ENCODE measurements around the gene ARL2. TPM values are rescaled to one million over a fixed set of nuclear protein-coding genes. Genes with fewer than 3 reads are reported as not detected.

The ARL2 gene
- total RNA-seq, 1 donor from 2014 or later: 66.4 TPM

DNA sequence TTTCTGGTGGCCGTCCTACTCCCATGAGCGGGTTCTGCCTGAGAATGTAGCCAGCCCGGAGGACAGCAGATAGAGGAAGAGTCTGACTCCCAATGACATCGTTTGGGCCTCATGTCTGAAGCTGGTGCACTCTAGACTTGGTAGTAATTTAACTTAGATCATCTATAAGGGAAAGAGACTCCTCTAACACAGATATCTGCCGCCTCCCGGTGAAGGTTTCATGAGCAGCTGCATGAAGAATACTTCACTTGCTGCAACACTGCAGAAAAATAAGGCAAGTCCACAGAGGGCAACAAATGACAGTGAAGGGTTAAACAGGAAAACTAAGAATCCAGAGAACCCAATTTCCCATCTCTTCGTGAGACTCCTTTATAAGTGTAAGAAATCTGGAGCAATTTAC lies 5.9 kb upstream of the ARL2 start:
- Mint-ChIP-seq H3K36me3 (ENCODE audit: low read depth, unreplicated experiment) (no peaks in the 10 kb centered on the region), H3K27me3 (ENCODE audit: unreplicated experiment) (peaks cover 6% of the 10 kb centered on the region), H3K27ac (ENCODE audit: unreplicated experiment) (no peak overlapping the region), H3K4me3 (ENCODE audit: unreplicated experiment) (no peak overlapping the region), H3K4me1 (ENCODE audit: unreplicated experiment) (peaks cover 3% of the 10 kb centered on the region), H3K9me3 (ENCODE audit: unreplicated experiment) (no peaks in the 10 kb centered on the region)
- TF ChIP-seq, protein P1, sequence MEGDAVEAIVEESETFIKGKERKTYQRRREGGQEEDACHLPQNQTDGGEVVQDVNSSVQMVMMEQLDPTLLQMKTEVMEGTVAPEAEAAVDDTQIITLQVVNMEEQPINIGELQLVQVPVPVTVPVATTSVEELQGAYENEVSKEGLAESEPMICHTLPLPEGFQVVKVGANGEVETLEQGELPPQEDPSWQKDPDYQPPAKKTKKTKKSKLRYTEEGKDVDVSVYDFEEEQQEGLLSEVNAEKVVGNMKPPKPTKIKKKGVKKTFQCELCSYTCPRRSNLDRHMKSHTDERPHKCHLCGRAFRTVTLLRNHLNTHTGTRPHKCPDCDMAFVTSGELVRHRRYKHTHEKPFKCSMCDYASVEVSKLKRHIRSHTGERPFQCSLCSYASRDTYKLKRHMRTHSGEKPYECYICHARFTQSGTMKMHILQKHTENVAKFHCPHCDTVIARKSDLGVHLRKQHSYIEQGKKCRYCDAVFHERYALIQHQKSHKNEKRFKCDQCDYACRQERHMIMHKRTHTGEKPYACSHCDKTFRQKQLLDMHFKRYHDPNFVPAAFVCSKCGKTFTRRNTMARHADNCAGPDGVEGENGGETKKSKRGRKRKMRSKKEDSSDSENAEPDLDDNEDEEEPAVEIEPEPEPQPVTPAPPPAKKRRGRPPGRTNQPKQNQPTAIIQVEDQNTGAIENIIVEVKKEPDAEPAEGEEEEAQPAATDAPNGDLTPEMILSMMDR (IDR thresholded peaks at IDR 0.05; ENCODE audit: unreplicated experiment): no peak
- no peak for DNase-seq (ENCODE audit: low spot score)

DNA sequence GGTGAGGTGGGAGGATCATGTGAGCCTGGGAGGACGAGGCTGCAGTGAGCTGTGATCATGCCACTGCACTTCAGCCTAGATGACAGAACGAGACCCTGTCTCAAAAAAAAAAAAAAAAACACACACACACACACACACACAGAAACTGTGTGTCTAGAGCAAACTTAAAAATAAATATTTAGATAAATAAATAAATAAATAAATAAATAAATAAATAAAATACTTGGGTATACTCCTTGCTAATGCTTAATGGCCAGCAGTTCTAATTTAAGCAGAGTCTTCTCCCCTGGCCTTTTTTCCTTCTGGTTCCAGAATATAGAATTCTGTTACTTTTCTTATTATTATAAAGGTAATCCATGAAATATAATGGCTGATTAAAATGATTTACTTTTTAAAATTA lies 5.1 kb upstream of the ARL2 start:
- Mint-ChIP-seq H3K9me3 (ENCODE audit: unreplicated experiment) (no peaks in the 10 kb centered on the region), H3K4me1 (ENCODE audit: unreplicated experiment) (peaks cover 7% of the 10 kb centered on the region), H3K36me3 (ENCODE audit: low read depth, unreplicated experiment) (no peaks in the 10 kb centered on the region), H3K27me3 (ENCODE audit: unreplicated experiment) (peaks cover 6% of the 10 kb centered on the region), H3K4me3 (ENCODE audit: unreplicated experiment) (no peak overlapping the region), H3K27ac (ENCODE audit: unreplicated experiment) (no peak overlapping the region)
- no peak for DNase-seq (ENCODE audit: low spot score)
- TF ChIP-seq, protein P1 (IDR thresholded peaks at IDR 0.05; ENCODE audit: unreplicated experiment): no peak

DNA sequence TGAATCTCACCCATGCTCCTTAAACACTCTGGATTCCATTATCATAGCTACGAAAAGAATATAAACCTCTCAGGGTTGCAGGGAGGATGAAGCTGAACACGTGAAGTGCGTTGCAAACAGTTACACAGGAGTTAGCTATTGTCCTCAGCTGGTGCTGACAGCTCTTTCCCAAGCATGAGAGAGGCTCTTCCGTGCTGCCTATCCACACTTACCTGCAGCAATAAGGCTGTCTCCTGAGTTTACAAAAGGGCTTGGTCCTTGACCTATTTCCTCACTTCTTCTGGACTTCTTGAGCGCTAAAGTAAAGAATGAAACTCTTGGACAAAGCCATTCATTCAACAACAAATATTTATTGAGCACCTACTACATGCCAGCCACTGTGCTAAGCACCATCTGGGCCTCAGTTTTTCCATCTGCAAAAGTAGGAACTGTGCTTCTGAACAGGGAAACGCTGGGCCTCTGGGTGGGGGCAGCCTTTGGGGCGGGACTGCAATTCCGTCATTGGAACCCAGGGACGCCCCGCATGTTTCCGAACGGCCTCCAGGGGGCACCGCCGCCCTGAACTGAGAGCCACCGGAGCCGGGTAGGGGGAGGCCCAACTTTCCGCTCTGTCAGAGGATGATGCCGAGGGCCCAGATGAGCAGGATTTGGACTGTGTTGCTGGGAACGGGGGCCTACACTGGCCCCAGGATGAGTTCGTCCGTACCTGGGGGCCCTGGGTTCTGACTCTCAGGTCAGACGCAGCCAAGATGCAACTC lies 651 bp upstream of the ARL2 start:
- H3K9me3 Mint-ChIP-seq (ENCODE audit: unreplicated experiment): no peaks in the 10 kb centered on the region
- H3K36me3 Mint-ChIP-seq (ENCODE audit: low read depth, unreplicated experiment): peaks cover 8% of the 10 kb centered on the region
- peak overlapping the region; percentile 91 for H3K27ac Mint-ChIP-seq (ENCODE audit: unreplicated experiment)
- peaks cover 2% of the 10 kb centered on the region for H3K27me3 Mint-ChIP-seq (ENCODE audit: unreplicated experiment)
- TF ChIP-seq, protein P1 (IDR thresholded peaks at IDR 0.05; ENCODE audit: unreplicated experiment): no peak
- peak; percentile 93 for DNase-seq (ENCODE audit: low spot score)
- peaks cover 13% of the 10 kb centered on the region for H3K4me1 Mint-ChIP-seq (ENCODE audit: unreplicated experiment)
- peak overlapping the region; percentile 90 for H3K4me3 Mint-ChIP-seq (ENCODE audit: unreplicated experiment)

DNA sequence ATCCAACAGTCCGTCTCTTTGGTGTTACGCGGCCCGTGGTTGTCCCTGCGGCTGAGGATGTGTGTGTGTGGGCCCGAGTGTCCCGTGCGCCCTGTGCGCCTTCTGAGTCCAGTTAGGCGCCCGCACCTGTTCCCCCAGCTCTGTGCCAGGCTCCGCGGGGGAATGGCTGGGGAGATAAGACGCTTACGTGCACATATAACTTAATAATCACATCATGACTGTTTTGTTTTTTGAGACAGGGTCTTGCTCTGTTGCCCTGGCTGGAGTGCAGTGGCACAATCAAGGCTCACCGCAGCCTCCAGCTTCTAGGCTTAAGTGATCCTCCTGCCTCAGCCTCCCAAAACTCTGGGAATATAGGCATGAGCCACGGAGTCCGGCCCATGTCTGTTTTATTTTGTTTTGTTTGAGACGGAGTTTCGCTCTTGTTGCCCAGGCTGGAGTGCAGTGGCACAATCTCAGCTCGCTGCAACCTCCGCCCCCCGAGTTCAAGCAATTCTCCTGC lies 817 bp downstream of the ARL2 start:
- DNase-seq (ENCODE audit: low spot score): no peak
- no peak overlapping the region for H3K27ac Mint-ChIP-seq (ENCODE audit: unreplicated experiment)
- H3K9me3 Mint-ChIP-seq (ENCODE audit: unreplicated experiment): no peaks in the 10 kb centered on the region
- peak overlapping the region; percentile 89 for H3K4me3 Mint-ChIP-seq (ENCODE audit: unreplicated experiment)
- H3K27me3 Mint-ChIP-seq (ENCODE audit: unreplicated experiment): peaks cover 2% of the 10 kb centered on the region
- TF ChIP-seq, protein P1 (IDR thresholded peaks at IDR 0.05; ENCODE audit: unreplicated experiment): no peak
- H3K4me1 Mint-ChIP-seq (ENCODE audit: unreplicated experiment): peaks cover 13% of the 10 kb centered on the region
- H3K36me3 Mint-ChIP-seq (ENCODE audit: low read depth, unreplicated experiment): peaks cover 12% of the 10 kb centered on the region

DNA sequence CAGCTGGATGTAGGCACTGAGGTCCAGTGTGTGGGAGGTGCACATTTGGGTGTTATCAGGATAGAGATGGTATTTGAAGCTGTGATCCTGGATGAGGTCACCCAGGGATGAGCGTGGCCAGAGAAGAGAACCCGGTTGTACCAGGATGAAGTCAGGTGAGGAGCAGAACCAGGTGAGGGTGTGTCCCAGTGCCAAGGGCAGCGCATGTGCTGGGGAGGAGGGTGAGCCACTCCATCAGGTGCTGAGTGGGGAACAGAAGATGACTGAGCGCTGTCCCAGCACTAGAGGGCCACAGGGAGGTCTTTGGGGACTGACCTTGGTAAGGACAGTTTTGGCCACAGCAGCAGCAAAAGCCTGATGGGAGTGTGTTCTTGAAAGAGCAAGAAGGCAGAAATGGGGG lies 2.7 kb downstream of the ARL2 start:
- Mint-ChIP-seq H3K4me3 (ENCODE audit: unreplicated experiment) (peak overlapping the region; percentile 61), H3K27ac (ENCODE audit: unreplicated experiment) (no peak overlapping the region), H3K36me3 (ENCODE audit: low read depth, unreplicated experiment) (peaks cover 13% of the 10 kb centered on the region), H3K4me1 (ENCODE audit: unreplicated experiment) (peaks cover 13% of the 10 kb centered on the region), H3K9me3 (ENCODE audit: unreplicated experiment) (no peaks in the 10 kb centered on the region), H3K27me3 (ENCODE audit: unreplicated experiment) (peaks cover 2% of the 10 kb centered on the region)
- TF ChIP-seq, protein P1 (IDR thresholded peaks at IDR 0.05; ENCODE audit: unreplicated experiment): no peak
- DNase-seq (ENCODE audit: low spot score): no peak
